Activated CD8-positive, alpha-beta memory T cell treated with anti-CD3 and anti-CD28 coated beads, Interleukin-2, amount 50 U/mL, for 24 hours (primary cell): ENCODE results near the gene COMMD4.
"Not testable (repeated sequence)": the region's sequence is repeated elsewhere in the genome, so short reads cannot be mapped to it uniquely, and the experiment has no call there.

Experiments used
- DNase-seq: peaks from one replicate; pipeline ENCODE4 v3.0.0-alpha.2; 2020; ENCODE audit errors: extremely low read depth

Gene COMMD4

DNA sequence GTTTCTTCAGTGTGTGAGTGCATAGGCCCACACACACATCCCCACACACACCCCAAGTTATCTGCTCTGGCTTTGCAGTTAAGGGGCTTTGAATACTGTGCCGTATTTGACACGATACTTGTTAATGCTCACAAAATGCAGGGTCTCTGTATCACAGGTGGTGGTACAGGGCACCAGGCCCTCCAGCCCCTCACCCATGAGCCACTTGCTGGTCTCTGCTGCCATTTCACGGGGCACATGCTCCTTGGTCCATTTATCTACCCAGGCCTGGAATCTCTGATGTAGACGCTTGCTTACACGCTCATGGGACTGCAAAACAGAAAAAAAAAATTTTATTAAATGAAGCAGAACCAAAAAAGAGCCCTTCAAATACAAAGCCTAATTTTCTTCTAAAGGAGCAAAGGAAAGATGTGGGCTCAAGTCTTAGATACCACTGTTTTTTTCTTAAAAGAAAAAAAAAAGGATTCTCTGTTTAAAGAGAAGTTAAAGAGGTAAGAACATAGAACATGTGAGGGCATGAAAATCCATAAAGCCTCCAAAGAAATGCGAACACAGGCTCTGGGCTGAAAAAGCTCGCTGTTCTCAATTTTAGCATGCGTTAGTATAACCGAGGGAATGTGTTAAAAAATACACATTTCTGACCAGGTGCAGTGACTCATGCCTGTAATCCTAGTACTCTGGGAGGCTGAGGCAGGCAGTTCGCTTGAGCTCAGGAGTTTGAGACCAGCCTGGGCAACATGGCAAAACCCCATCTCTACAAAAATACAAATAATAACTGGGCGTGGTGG, 36.2 kb downstream of the COMMD4 start:
- DNase-seq, result no peak

DNA sequence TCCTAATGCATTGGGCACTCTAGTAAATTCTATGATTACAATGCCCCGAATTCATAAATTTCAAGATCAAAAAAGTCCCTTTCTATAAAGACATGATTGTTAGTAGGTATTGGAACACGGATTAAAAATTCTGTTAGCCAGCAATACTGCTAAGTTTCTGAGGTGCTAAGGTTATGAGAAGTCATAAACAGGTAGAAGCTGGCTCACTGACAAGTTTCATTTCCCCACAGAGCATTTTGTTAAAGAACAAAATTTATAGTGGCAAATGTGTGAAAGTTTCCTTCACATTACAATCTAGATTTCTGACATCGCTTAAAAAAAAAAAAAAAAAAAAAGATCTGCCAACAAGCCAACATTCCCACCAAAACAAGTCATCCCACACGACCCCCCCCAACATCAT, 44.9 kb downstream of the COMMD4 start:
- no peak for DNase-seq

DNA sequence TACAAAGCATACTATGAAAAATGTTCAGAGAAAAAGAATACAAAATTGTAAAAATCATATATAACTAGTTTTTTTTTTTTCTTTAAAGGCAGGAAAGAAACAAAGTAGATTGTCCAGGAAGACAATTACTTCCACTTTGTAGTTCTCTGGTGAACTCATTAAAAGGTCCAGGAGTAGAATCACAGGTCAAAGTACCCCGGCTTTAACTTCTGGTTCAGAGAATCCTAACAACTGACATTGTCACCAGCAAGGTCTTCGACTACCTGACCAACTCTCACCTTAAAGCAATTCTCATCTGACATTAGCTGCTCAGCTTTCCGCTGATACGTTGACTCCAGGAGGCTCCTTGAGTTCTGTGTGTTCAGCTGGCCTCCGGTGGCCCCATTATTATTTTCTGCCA, 48.1 kb downstream of the COMMD4 start:
- not testable (repeated sequence) for DNase-seq
